Fibroblast of skin of right quadriceps (primary cell): Measurements from ENCODE around the gene WNT9A.

Experiments
- DNase-seq: peaks from one replicate; pipeline ENCODE4 v3.0.0-alpha.2; 2013

Gene WNT9A

GRCh38 chr1:227909188-227909587, 38.5 kb downstream of the WNT9A start:
- DNase-seq, result no peak

- no peak for DNase-seq
Observed at GRCh38 chr1:227908359-227908758, 39.4 kb downstream of the WNT9A start.

- DNase-seq, result no peak
Observed at GRCh38 chr1:227907439-227908015, 40.2 kb downstream of the WNT9A start.

- DNase-seq, result no peak
Observed at GRCh38 chr1:227906550-227907071, 41.1 kb downstream of the WNT9A start.

GRCh38 chr1:227905573-227906487, 41.9 kb downstream of the WNT9A start:
- DNase-seq, result no peak

- no peak for DNase-seq
Observed at GRCh38 chr1:227904541-227905335, 43.0 kb downstream of the WNT9A start.

- no peak for DNase-seq
Observed at GRCh38 chr1:227903614-227904501, 43.9 kb downstream of the WNT9A start.

GRCh38 chr1:227903061-227903521, 44.6 kb downstream of the WNT9A start:
- DNase-seq, result no peak

GRCh38 chr1:227902641-227902990, 45.1 kb downstream of the WNT9A start:
- no peak for DNase-seq

- peak; percentile 39 for DNase-seq
Observed at GRCh38 chr1:227901906-227902640, 45.7 kb downstream of the WNT9A start.

GRCh38 chr1:227901239-227901905, 46.4 kb downstream of the WNT9A start:
- no peak for DNase-seq

GRCh38 chr1:227900571-227901051, 47.1 kb downstream of the WNT9A start:
- no peak for DNase-seq

GRCh38 chr1:227899820-227900449, 47.8 kb downstream of the WNT9A start:
- no peak for DNase-seq

GRCh38 chr1:227899141-227899819, 48.5 kb downstream of the WNT9A start:
- DNase-seq, result no peak

- DNase-seq, result no peak
Observed at GRCh38 chr1:227898502-227899140, 49.1 kb downstream of the WNT9A start.

- DNase-seq, result no peak
Observed at GRCh38 chr1:227897704-227898438, 49.9 kb downstream of the WNT9A start.

GRCh38 chr1:227896710-227897655, 50.7 kb downstream of the WNT9A start:
- DNase-seq, result no peak
